ENCODE results near the gene ICOSLG.

Gene ICOSLG

DNA sequence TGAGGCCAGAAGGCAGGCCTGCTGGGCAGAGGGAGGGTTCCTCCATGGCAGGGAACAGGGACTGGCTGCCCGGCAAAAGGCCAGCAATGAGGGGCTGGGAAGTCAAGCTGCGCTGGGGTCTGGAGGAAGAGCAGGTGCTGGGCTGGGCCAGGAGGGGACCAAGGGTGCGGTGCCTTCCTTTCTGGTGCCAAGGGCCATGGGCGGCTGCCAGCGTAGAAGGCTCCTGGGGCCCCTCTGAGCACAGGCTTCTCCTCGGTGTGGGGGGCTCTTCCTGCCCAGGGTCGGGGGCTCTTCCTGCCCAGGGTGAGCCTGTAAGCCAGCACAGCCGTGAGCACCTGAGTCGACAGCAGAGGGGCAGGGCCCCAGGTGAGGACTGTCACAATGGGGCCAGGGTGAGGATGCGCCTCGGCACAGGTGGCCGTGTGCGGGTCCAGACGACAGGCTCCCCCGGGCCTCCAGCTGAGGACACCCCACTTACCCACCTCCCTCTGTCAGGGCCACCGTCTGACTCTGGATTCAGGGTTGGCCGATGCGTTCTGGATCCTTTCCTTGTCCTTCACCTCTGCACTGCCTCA, 31.6 kb upstream of the ICOSLG start:
- no peak for DNase-seq (ENCODE audit: low read depth)
- no peak overlapping the region for H3K4me3 ChIP-seq (ENCODE audit: low read depth, low read length)
- TF ChIP-seq, protein P1, sequence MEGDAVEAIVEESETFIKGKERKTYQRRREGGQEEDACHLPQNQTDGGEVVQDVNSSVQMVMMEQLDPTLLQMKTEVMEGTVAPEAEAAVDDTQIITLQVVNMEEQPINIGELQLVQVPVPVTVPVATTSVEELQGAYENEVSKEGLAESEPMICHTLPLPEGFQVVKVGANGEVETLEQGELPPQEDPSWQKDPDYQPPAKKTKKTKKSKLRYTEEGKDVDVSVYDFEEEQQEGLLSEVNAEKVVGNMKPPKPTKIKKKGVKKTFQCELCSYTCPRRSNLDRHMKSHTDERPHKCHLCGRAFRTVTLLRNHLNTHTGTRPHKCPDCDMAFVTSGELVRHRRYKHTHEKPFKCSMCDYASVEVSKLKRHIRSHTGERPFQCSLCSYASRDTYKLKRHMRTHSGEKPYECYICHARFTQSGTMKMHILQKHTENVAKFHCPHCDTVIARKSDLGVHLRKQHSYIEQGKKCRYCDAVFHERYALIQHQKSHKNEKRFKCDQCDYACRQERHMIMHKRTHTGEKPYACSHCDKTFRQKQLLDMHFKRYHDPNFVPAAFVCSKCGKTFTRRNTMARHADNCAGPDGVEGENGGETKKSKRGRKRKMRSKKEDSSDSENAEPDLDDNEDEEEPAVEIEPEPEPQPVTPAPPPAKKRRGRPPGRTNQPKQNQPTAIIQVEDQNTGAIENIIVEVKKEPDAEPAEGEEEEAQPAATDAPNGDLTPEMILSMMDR (IDR thresholded peaks at IDR 0.05; ENCODE audit: control insufficient read depth, extremely low read depth, insufficient read depth) = no peak

DNA sequence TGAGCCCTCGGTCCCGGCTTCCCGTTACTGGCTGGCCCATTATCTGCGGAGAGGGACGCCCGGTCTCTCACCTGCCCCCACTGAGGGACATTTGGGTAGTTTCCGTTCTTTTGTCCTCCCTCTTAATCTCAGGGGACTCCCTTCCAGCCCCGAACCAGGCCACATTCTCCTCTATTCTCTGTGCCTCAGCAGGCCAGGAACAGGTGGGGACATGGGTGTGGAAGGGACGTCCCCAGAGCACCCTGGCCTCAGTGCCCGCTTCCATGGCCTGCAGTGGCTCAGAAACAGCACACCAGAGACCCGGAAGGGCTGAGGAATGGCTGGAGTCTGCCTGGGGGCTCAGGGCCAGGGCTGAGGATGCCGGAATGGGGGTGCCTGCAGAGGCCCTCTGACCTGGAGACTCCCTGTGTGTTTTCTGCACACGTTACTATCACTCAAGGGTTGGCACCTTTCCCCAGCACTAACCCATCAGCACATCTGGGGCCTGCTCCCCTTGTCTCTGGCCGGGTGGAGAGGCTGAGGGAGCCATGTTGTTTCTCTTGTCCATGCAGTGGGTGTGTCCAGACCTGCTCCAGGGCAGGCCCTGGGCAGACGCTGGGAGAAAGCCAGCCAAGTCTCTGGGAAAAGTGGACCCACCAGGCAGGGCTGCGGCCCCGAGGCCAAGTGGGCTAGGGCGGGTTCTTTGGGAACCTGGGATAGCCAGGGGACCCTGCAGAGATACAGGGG, 31.0 kb upstream of the ICOSLG start:
- TF ChIP-seq, protein P1 (IDR thresholded peaks at IDR 0.05; ENCODE audit: control insufficient read depth, extremely low read depth, insufficient read depth) = no peak
- no peak for DNase-seq (ENCODE audit: low read depth)
- no peak overlapping the region for H3K4me3 ChIP-seq (ENCODE audit: low read depth, low read length)

DNA sequence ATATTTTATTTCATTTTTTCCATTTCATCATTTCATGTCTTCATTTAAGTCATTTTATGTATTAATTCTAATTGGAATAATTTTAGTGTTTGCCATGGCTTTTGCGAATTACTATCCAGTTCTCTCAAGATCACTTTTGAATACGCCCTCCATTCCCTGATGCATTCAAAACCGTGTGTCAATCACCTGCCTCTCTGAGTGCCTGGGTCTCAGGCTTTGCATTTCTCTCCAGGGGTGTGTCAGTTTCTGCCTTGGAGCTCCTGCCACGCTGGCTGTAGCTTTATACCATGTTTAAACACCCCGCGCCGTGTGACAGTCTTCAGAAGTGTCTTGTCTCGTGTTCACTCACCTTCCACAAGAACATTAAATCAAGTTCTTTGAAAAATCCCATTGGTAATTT, 28.3 kb upstream of the ICOSLG start:
- no peak overlapping the region for H3K4me3 ChIP-seq (ENCODE audit: low read depth, low read length)
- TF ChIP-seq, protein P1 (IDR thresholded peaks at IDR 0.05; ENCODE audit: control insufficient read depth, extremely low read depth, insufficient read depth) = no peak
- no peak for DNase-seq (ENCODE audit: low read depth)

DNA sequence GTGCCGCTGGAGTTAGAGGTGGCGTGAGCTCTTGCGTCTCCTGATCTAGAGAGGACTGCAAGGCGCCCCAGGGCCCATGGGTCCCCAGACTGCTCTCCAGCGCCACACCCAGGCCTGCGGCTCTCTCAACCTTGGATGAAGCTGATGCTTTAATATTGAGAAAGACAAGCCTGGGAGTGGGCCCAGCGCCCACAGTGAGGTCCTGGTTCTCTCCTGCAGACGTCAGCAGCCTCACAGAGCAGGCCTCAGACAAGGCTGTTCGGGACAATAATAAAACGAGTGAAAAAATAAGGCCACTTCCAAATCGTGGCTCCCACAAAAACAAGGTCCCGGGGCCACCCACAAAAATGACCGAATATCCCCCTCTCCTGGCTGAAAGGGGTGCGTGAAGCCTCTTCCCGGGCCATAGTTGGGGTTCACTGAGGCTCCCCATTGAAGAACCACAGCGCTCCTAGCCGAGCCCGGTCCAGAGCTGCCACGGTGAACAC, 27.0 kb upstream of the ICOSLG start:
- DNase-seq (ENCODE audit: low read depth) = no peak
- H3K4me3 ChIP-seq (ENCODE audit: low read depth, low read length) = no peak overlapping the region
- TF ChIP-seq, protein P1 (IDR thresholded peaks at IDR 0.05; ENCODE audit: control insufficient read depth, extremely low read depth, insufficient read depth) = no peak

DNA sequence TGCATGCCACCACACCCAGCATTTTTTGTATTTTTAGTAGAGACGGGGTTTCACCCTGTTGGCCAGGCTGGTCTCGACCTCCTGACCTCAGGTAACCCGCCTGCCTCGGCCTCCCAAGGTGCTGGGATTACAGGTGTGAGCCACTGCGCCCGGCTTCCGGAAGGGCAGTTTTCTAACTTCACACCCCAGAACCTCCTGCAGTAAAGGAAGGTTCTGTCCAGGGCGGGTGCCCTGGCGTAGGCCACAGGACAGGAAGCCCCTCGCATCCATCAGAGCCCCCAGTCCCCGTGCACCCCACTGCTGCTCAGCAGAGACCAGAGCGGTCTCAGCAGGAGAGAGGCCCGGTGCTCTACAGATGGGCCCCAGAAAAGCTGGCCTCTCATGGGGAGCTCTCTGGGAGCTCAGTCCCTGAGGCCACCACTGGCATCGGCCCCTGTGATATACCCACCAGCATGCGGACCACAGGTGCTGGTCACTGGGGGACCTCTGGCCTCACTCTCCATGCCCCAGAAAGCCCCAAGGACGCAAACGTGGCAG, 25.1 kb upstream of the ICOSLG start:
- H3K4me3 ChIP-seq (ENCODE audit: low read depth, low read length) = no peak overlapping the region
- no peak for DNase-seq (ENCODE audit: low read depth)
- TF ChIP-seq, protein P1 (IDR thresholded peaks at IDR 0.05; ENCODE audit: control insufficient read depth, extremely low read depth, insufficient read depth) = no peak

DNA sequence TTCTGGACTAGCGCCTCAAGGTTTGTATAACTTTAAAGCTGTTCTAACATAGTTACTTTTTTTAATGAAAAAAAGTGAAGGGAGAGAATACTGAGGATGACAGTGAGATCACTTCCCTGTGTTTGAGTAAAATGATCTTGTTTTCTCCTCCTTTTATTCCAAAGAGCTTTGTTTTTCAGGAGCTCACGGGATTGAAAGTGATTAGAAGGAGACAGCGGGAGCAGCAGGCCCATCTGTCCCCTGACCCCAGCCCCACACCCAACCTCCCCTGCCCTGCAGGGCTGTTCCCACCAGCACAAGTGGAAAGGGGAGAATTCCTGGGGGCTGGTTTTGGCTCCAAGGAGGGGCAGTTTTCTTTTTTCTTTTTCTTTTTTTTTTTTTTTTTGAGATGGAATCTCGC, 23.0 kb upstream of the ICOSLG start:
- TF ChIP-seq, protein P1 (IDR thresholded peaks at IDR 0.05; ENCODE audit: control insufficient read depth, extremely low read depth, insufficient read depth) = no peak
- no peak for DNase-seq (ENCODE audit: low read depth)
- no peak overlapping the region for H3K4me3 ChIP-seq (ENCODE audit: low read depth, low read length)

Measured in LNCaP clone FGC (cell line).